GM23338 (cell line): ENCODE data around the gene TAS2R14.

Experiments
- CTCF ChIP-seq, 2 experiments: fragments of 200-600 bp in 1 of 2; sonication (generic) in 1 of 2; conservative IDR thresholded peaks; 2 replicates each; pipeline versions ENCODE4 v1.5.1 to v1.6.1; 2016 to 2017; ENCODE audit warnings: antibody characterized with exemption in 2 of 2, low read depth in 2 of 2, mild to moderate bottlenecking in 2 of 2, moderate library complexity in 1 of 2
- EZH2 ChIP-seq: fragments of 200-600 bp; sonication (generic); IDR thresholded peaks from one replicate; pipeline ENCODE4 v1.8.0; 2017; ENCODE audit warnings: antibody characterized with exemption, mild to moderate bottlenecking, low read depth; ENCODE audit not compliant: unreplicated experiment
- EZH2phosphoT487 ChIP-seq: fragments of 200-600 bp; sonication (generic); IDR thresholded peaks from one replicate; pipeline ENCODE4 v1.8.1; 2018; ENCODE audit warnings: antibody characterized with exemption; ENCODE audit not compliant: unreplicated experiment
- JUNB ChIP-seq: IDR thresholded peaks from one replicate; pipeline ENCODE4 v1.6.1; 2016; ENCODE audit warnings: antibody characterized with exemption; ENCODE audit not compliant: unreplicated experiment
- NANOG ChIP-seq: IDR thresholded peaks from 2 replicates; pipeline ENCODE4 v1.6.1; 2016; ENCODE audit warnings: antibody characterized with exemption, borderline replicate concordance

GRCh38 chr12:10959804-10960203, 20.7 kb upstream of the TAS2R14 start:
- TF ChIP-seq JUNB, result no peak
- peak in 1 of 2 experiments; percentile 33; a peak in 2 of 4 replicates for TF ChIP-seq CTCF (conservative IDR thresholded peaks at IDR 0.05; ENCODE audit: low read depth in 2 of 2)
- TF ChIP-seq NANOG, result no peak
- TF ChIP-seq EZH2phosphoT487, result no peak
- no peak for TF ChIP-seq EZH2
